GM23338 (cell line): ENCODE data around the gene TPP2. TPM values are rescaled to one million over a fixed set of nuclear protein-coding genes. Genes with fewer than 3 reads are reported as not detected.

Experiments
- ATAC-seq: fragments of 200-7000 bp; cut with Tn5 transposase; 3 replicates; pipeline ENCODE4 v1.9.1; 2020
- DNase-seq: peaks from one replicate; pipeline ENCODE4 v3.0.0-alpha.2; 2015; ENCODE audit warnings: low spot score
- H2AFZ ChIP-seq: fragments of 200-600 bp; sonication (generic); 2 replicates; pipeline ENCODE4 v1.8.0; 2016; ENCODE audit warnings: antibody characterized with exemption, mild to moderate bottlenecking, moderate library complexity
- H3F3A ChIP-seq: fragments of 200-600 bp; sonication (generic); replicated peaks from 2 replicates; pipeline ENCODE4 v1.8.0; 2017; ENCODE audit warnings: antibody characterized with exemption, mixed run types, low read depth
- H3K27ac ChIP-seq: fragments of 200-600 bp; sonication (generic); 2 replicates; pipeline ENCODE4 v1.6.1; 2016; ENCODE audit warnings: low read depth
- H3K27me3 ChIP-seq: fragments of 200-600 bp; sonication (generic); 2 replicates; pipeline ENCODE4 v1.8.0; 2016; ENCODE audit warnings: mild to moderate bottlenecking, mixed run types, moderate library complexity; ENCODE audit not compliant: insufficient read depth
- H3K36me3 ChIP-seq: fragments of 200-600 bp; sonication (generic); 2 replicates; pipeline ENCODE4 v1.8.0; 2016; ENCODE audit warnings: mild to moderate bottlenecking; ENCODE audit not compliant: insufficient read depth
- H3K4me1 ChIP-seq: fragments of 200-600 bp; sonication (generic); 2 replicates; pipeline ENCODE4 v1.8.0; 2016; ENCODE audit warnings: mild to moderate bottlenecking, moderate library complexity; ENCODE audit not compliant: insufficient read depth
- H3K4me2 ChIP-seq: fragments of 200-600 bp; sonication (generic); 2 replicates; pipeline ENCODE4 v1.7.1; 2017; ENCODE audit warnings: mixed run types
- H3K4me3 ChIP-seq: fragments of 200-600 bp; sonication (generic); 2 replicates; pipeline ENCODE4 v1.6.1; 2016; ENCODE audit warnings: mixed run types
- H3K79me2 ChIP-seq: fragments of 200-600 bp; sonication (generic); replicated peaks from 2 replicates; pipeline ENCODE4 v1.8.0; 2017; ENCODE audit warnings: mild to moderate bottlenecking; ENCODE audit not compliant: insufficient read depth
- H3K9me2 ChIP-seq: fragments of 200-600 bp; sonication (generic); 2 replicates; pipeline ENCODE4 v1.8.0; 2017; ENCODE audit not compliant: insufficient read depth
- H4K20me1 ChIP-seq: fragments of 200-600 bp; sonication (generic); replicated peaks from 2 replicates; pipeline ENCODE4 v1.8.0; 2017; ENCODE audit warnings: mild to moderate bottlenecking; ENCODE audit not compliant: insufficient read depth
- H3K27ac Mint-ChIP-seq: 2 replicates; pipeline ENCODE4 v1.8.0; 2020; ENCODE audit warnings: inconsistent platforms, mild to moderate bottlenecking, moderate library complexity, mixed read lengths
- H3K27me3 Mint-ChIP-seq: 3 replicates; pipeline ENCODE4 v1.8.0; 2022; ENCODE audit warnings: low read depth, mild to moderate bottlenecking, moderate library complexity, mixed read lengths, inconsistent platforms; ENCODE audit not compliant: insufficient read depth, poor library complexity
- H3K36me3 Mint-ChIP-seq: 3 replicates; pipeline ENCODE4 v1.8.0; 2021; ENCODE audit warnings: low read depth, mild to moderate bottlenecking, inconsistent platforms, moderate library complexity, mixed read lengths
- H3K4me1 Mint-ChIP-seq: 3 replicates; pipeline ENCODE4 v1.8.0; 2020; ENCODE audit warnings: mild to moderate bottlenecking, inconsistent platforms, mixed read lengths
- H3K4me3 Mint-ChIP-seq: 3 replicates; pipeline ENCODE4 v1.8.0; 2021; ENCODE audit warnings: moderate library complexity, mild to moderate bottlenecking, inconsistent platforms, mixed read lengths
- H3K9me3 Mint-ChIP-seq: 3 replicates; pipeline ENCODE4 v1.8.0; 2020; ENCODE audit warnings: moderate library complexity, mild to moderate bottlenecking, inconsistent platforms, mixed read lengths
- CREB1 ChIP-seq: fragments of 250-450 bp; sonication (Bioruptor Pico); IDR thresholded peaks from 2 replicates; pipeline ENCODE4 v1.5.0; 2020; ENCODE audit warnings: low read depth, mild to moderate bottlenecking, moderate library complexity
- ETS1 ChIP-seq: IDR thresholded peaks from 2 replicates; pipeline ENCODE4 v1.6.1; 2016; ENCODE audit warnings: antibody characterized with exemption
- EZH2 ChIP-seq: fragments of 200-600 bp; sonication (generic); IDR thresholded peaks from one replicate; pipeline ENCODE4 v1.8.0; 2017; ENCODE audit warnings: antibody characterized with exemption, mild to moderate bottlenecking, low read depth; ENCODE audit not compliant: unreplicated experiment
- EZH2phosphoT487 ChIP-seq: fragments of 200-600 bp; sonication (generic); IDR thresholded peaks from one replicate; pipeline ENCODE4 v1.8.1; 2018; ENCODE audit warnings: antibody characterized with exemption; ENCODE audit not compliant: unreplicated experiment
- JUNB ChIP-seq: IDR thresholded peaks from one replicate; pipeline ENCODE4 v1.6.1; 2016; ENCODE audit warnings: antibody characterized with exemption; ENCODE audit not compliant: unreplicated experiment
- NANOG ChIP-seq: IDR thresholded peaks from 2 replicates; pipeline ENCODE4 v1.6.1; 2016; ENCODE audit warnings: antibody characterized with exemption, borderline replicate concordance
- POLR2AphosphoS5 ChIP-seq: IDR thresholded peaks from 2 replicates; pipeline ENCODE4 v1.6.1; 2016; ENCODE audit warnings: antibody characterized with exemption, low read depth
- REST ChIP-seq: IDR thresholded peaks from one replicate; pipeline ENCODE4 v1.6.1; 2018; ENCODE audit warnings: antibody characterized with exemption; ENCODE audit not compliant: unreplicated experiment
- STAT1 ChIP-seq: IDR thresholded peaks from one replicate; pipeline ENCODE4 v1.6.1; 2016; ENCODE audit warnings: antibody characterized with exemption; ENCODE audit not compliant: unreplicated experiment
- ZNF114 ChIP-seq: fragments of 250-450 bp; sonication (Bioruptor Pico); IDR thresholded peaks from 2 replicates; pipeline ENCODE4 v1.5.0; 2020; ENCODE audit warnings: mild to moderate bottlenecking, moderate library complexity
- ZNF331 ChIP-seq: fragments of 250-450 bp; sonication (Bioruptor Pico); IDR thresholded peaks from 2 replicates; pipeline ENCODE4 v1.5.0; 2020; ENCODE audit warnings: low read depth, mild to moderate bottlenecking, moderate library complexity
- polyA plus RNA-seq: library from polyadenylated mRNA; unstranded; fragments of >200 nt; fragmentation: Nextera tagmentation; extraction: Ambion mirVana; gene quantifications from 2 replicates; pipeline ENCODE4 v1.2.1, GENCODE V29; 2016
- total RNA-seq: library from RNA; depleted of rRNA; stranded (reverse); fragments of >200 nt; shearing (Covaris generic); gene quantifications from 2 replicates; pipeline ENCODE4 v1.2.3, GENCODE V29; 2014
- TF ChIP-seq, protein P1 (sequence below): fragments of 250-450 bp; sonication (Bioruptor Pico); IDR thresholded peaks from 2 replicates; pipeline ENCODE4 v1.5.0; 2020; ENCODE audit warnings: mild to moderate bottlenecking, moderate library complexity
- TF ChIP-seq, protein P2 (sequence below), 2 experiments: fragments of 200-600 bp in 1 of 2; sonication (generic) in 1 of 2; conservative IDR thresholded peaks; 2 replicates each; pipeline versions ENCODE4 v1.5.1 to v1.6.1; 2016 to 2017; ENCODE audit warnings: antibody characterized with exemption in 2 of 2, low read depth in 2 of 2, mild to moderate bottlenecking in 2 of 2, moderate library complexity in 1 of 2

TPP2 gene
- total and polyA plus RNA-seq, 2 experiments from 2014 or later: 56.6 to 111 TPM

- no peak for DNase-seq
- Mint-ChIP-seq H3K36me3 (peaks cover 32% of the 10 kb centered on the region), H3K4me1 (no peaks in the 10 kb centered on the region), H3K27me3 (no peaks in the 10 kb centered on the region), H3K9me3 (no peaks in the 10 kb centered on the region; the same call in 2 of the 3 replicates), H3K27ac (no peak overlapping the region; the same call in 1 of the 2 replicates), H3K4me3 (no peak overlapping the region)
- ATAC-seq: no peak
- no peak overlapping the region for H2AFZ ChIP-seq
- no peak overlapping the region for H3K4me3 ChIP-seq
- no peaks in the 10 kb centered on the region for H3K27me3 ChIP-seq
- H3K9me2 ChIP-seq: no peaks in the 10 kb centered on the region
- no peaks in the 10 kb centered on the region for H3K4me1 ChIP-seq
- no peaks in the 10 kb centered on the region for H3K79me2 ChIP-seq
- no peak for TF ChIP-seq ETS1
- no peak for TF ChIP-seq ZNF331
- no peak for TF ChIP-seq POLR2AphosphoS5
- TF ChIP-seq EZH2: no peak
- TF ChIP-seq, protein P1, sequence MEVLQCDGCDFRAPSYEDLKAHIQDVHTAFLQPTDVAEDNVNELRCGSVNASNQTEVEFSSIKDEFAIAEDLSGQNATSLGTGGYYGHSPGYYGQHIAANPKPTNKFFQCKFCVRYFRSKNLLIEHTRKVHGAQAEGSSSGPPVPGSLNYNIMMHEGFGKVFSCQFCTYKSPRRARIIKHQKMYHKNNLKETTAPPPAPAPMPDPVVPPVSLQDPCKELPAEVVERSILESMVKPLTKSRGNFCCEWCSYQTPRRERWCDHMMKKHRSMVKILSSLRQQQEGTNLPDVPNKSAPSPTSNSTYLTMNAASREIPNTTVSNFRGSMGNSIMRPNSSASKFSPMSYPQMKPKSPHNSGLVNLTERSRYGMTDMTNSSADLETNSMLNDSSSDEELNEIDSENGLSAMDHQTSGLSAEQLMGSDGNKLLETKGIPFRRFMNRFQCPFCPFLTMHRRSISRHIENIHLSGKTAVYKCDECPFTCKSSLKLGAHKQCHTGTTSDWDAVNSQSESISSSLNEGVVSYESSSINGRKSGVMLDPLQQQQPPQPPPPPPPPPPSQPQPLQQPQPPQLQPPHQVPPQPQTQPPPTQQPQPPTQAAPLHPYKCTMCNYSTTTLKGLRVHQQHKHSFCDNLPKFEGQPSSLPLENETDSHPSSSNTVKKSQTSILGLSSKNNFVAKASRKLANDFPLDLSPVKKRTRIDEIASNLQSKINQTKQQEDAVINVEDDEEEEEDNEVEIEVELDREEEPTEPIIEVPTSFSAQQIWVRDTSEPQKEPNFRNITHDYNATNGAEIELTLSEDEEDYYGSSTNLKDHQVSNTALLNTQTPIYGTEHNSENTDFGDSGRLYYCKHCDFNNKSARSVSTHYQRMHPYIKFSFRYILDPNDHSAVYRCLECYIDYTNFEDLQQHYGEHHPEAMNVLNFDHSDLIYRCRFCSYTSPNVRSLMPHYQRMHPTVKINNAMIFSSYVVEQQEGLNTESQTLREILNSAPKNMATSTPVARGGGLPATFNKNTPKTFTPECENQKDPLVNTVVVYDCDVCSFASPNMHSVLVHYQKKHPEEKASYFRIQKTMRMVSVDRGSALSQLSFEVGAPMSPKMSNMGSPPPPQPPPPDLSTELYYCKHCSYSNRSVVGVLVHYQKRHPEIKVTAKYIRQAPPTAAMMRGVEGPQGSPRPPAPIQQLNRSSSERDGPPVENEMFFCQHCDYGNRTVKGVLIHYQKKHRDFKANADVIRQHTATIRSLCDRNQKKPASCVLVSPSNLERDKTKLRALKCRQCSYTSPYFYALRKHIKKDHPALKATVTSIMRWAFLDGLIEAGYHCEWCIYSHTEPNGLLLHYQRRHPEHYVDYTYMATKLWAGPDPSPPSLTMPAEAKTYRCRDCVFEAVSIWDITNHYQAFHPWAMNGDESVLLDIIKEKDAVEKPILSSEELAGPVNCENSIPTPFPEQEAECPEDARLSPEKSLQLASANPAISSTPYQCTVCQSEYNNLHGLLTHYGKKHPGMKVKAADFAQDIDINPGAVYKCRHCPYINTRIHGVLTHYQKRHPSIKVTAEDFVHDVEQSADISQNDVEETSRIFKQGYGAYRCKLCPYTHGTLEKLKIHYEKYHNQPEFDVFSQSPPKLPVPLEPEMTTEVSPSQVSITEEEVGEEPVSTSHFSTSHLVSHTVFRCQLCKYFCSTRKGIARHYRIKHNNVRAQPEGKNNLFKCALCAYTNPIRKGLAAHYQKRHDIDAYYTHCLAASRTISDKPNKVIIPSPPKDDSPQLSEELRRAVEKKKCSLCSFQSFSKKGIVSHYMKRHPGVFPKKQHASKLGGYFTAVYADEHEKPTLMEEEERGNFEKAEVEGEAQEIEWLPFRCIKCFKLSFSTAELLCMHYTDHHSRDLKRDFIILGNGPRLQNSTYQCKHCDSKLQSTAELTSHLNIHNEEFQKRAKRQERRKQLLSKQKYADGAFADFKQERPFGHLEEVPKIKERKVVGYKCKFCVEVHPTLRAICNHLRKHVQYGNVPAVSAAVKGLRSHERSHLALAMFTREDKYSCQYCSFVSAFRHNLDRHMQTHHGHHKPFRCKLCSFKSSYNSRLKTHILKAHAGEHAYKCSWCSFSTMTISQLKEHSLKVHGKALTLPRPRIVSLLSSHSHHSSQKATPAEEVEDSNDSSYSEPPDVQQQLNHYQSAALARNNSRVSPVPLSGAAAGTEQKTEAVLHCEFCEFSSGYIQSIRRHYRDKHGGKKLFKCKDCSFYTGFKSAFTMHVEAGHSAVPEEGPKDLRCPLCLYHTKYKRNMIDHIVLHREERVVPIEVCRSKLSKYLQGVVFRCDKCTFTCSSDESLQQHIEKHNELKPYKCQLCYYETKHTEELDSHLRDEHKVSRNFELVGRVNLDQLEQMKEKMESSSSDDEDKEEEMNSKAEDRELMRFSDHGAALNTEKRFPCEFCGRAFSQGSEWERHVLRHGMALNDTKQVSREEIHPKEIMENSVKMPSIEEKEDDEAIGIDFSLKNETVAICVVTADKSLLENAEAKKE: no peak
- TF ChIP-seq NANOG: no peak
- TF ChIP-seq, protein P2, sequence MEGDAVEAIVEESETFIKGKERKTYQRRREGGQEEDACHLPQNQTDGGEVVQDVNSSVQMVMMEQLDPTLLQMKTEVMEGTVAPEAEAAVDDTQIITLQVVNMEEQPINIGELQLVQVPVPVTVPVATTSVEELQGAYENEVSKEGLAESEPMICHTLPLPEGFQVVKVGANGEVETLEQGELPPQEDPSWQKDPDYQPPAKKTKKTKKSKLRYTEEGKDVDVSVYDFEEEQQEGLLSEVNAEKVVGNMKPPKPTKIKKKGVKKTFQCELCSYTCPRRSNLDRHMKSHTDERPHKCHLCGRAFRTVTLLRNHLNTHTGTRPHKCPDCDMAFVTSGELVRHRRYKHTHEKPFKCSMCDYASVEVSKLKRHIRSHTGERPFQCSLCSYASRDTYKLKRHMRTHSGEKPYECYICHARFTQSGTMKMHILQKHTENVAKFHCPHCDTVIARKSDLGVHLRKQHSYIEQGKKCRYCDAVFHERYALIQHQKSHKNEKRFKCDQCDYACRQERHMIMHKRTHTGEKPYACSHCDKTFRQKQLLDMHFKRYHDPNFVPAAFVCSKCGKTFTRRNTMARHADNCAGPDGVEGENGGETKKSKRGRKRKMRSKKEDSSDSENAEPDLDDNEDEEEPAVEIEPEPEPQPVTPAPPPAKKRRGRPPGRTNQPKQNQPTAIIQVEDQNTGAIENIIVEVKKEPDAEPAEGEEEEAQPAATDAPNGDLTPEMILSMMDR (conservative IDR thresholded peaks at IDR 0.05; ENCODE audit: low read depth in 2 of 2): no peak
- no peak for TF ChIP-seq STAT1
- TF ChIP-seq EZH2phosphoT487: no peak
- no peak for TF ChIP-seq ZNF114
- TF ChIP-seq CREB1 (CRISPR knock-in tag): no peak
- no peak for TF ChIP-seq REST
- TF ChIP-seq JUNB: no peak
- peaks cover 21% of the 10 kb centered on the region; the same call in 1 of the 2 replicates for H3K36me3 ChIP-seq
- no peak overlapping the region for H3K4me2 ChIP-seq
- no peak overlapping the region for H3K27ac ChIP-seq
- 0 out of 2 replicates have a peak, but pooled peaks cover 3% of the 10 kb centered on the region for H3F3A ChIP-seq
- no peaks in the 10 kb centered on the region for H4K20me1 ChIP-seq
These were observed 82.8 kb downstream of the TPP2 start for GRCh38 chr13:102679449-102680132.
